ENCODE measurements around the gene CDH23. TPM values are rescaled to one million over a fixed set of nuclear protein-coding genes. Genes with fewer than 3 reads are reported as not detected.
A peak's percentile ranks its signal among the peaks of the same experiment; 100 is the strongest.

CDH23 gene
- total RNA-seq, 1 donor from 2014 or later, result 10.3 TPM

GRCh38 chr10:71391701-71392100 is 5.0 kb upstream of the CDH23 start:
- intact Hi-C loops (cut with DNase I), result loop anchor here (10.0 kb wide), 2 partner anchors 303 to 413 kb away; no protein-coding TSS in a partner anchor
- no peak overlapping the region for H3K4me3 ChIP-seq
- no peak overlapping the region for H3K27ac ChIP-seq
- no peaks in the 10 kb centered on the region for H3K4me1 ChIP-seq
- H3K36me3 ChIP-seq, result no peaks in the 10 kb centered on the region
- DNase-seq (ENCODE audit: extremely low spot score in 2 of 2), result peak in 1 of 2 donors; percentile 49
- no peak for TF ChIP-seq POLR2AphosphoS5 (IDR thresholded peaks at IDR 0.05; ENCODE audit: insufficient read depth in 1 of 2, low read depth in 1 of 2)
- no peak for TF ChIP-seq CTCF (IDR thresholded peaks at IDR 0.05)
- no peak for TF ChIP-seq POLR2A (IDR thresholded peaks at IDR 0.05)
- no peaks in the 10 kb centered on the region for H3K9me3 ChIP-seq
- no peaks in the 10 kb centered on the region for H3K27me3 ChIP-seq

- H3K9me3 ChIP-seq, result no peaks in the 10 kb centered on the region
- peak in 1 of 2 donors; percentile 40 for DNase-seq (ENCODE audit: extremely low spot score in 2 of 2)
Observed at GRCh38 chr10:71392292-71392691, 4.4 kb upstream of the CDH23 start.

GRCh38 chr10:71392791-71393781 is 3.6 kb upstream of the CDH23 start:
- Histone ChIP-seq H3K9me3 (no peaks in the 10 kb centered on the region), H3K36me3 (no peaks in the 10 kb centered on the region), H3K4me3 (no peak overlapping the region), H3K27me3 (no peaks in the 10 kb centered on the region), H3K4me1 (peaks cover 10% of the 10 kb centered on the region), H3K27ac (no peak overlapping the region)
- intact Hi-C loops (cut with DNase I), result loop anchor here (10.0 kb wide), 2 partner anchors 302 to 412 kb away; no protein-coding TSS in a partner anchor
- no peak for TF ChIP-seq POLR2A (IDR thresholded peaks at IDR 0.05)
- no peak for TF ChIP-seq POLR2AphosphoS5 (IDR thresholded peaks at IDR 0.05; ENCODE audit: insufficient read depth in 1 of 2, low read depth in 1 of 2)
- no peak for TF ChIP-seq CTCF (IDR thresholded peaks at IDR 0.05)
- peak; percentile 79 to 92 for DNase-seq (ENCODE audit: extremely low spot score in 2 of 2)

More at GRCh38 chr10:71392292-71392691, 4.4 kb upstream of the CDH23 start:
- H3K4me3 ChIP-seq, result no peak overlapping the region
- no peak overlapping the region for H3K27ac ChIP-seq
- no peaks in the 10 kb centered on the region for H3K36me3 ChIP-seq
- peaks cover 2% of the 10 kb centered on the region for H3K4me1 ChIP-seq
- H3K27me3 ChIP-seq, result no peaks in the 10 kb centered on the region
- intact Hi-C loops (cut with DNase I), result loop anchor here (10.0 kb wide), 2 partner anchors 303 to 413 kb away; no protein-coding TSS in a partner anchor
- TF ChIP-seq CTCF (IDR thresholded peaks at IDR 0.05), result no peak
- TF ChIP-seq POLR2AphosphoS5 (IDR thresholded peaks at IDR 0.05; ENCODE audit: insufficient read depth in 1 of 2, low read depth in 1 of 2), result no peak
- no peak for TF ChIP-seq POLR2A (IDR thresholded peaks at IDR 0.05)

GRCh38 chr10:71393841-71394475 is 2.8 kb upstream of the CDH23 start:
- H3K9me3 ChIP-seq, result no peaks in the 10 kb centered on the region
- no peak overlapping the region for H3K27ac ChIP-seq
- H3K36me3 ChIP-seq, result no peaks in the 10 kb centered on the region
- TF ChIP-seq CTCF (IDR thresholded peaks at IDR 0.05) (no peak), POLR2AphosphoS5 (IDR thresholded peaks at IDR 0.05; ENCODE audit: insufficient read depth in 1 of 2, low read depth in 1 of 2) (no peak), POLR2A (IDR thresholded peaks at IDR 0.05) (no peak)
- H3K4me3 ChIP-seq, result no peak overlapping the region
- H3K4me1 ChIP-seq, result peaks cover 13% of the 10 kb centered on the region
- DNase-seq (ENCODE audit: extremely low spot score in 2 of 2), result peak; percentile 80 to 85
- H3K27me3 ChIP-seq, result no peaks in the 10 kb centered on the region
- intact Hi-C loops (cut with DNase I), result loop anchor here (10.0 kb wide), 2 partner anchors 301 to 411 kb away; no protein-coding TSS in a partner anchor

Measured in vagina (tissue), 2 donors.